ENCODE results near the gene SLC17A4.

SLC17A4 gene

GRCh38 chr6:25821341-25821740, 66.8 kb downstream of the SLC17A4 start:
- no peak for DNase-seq (ENCODE audit: low spot score)

- DNase-seq (ENCODE audit: low spot score), result no peak
Observed at GRCh38 chr6:25829375-25829774, 74.8 kb downstream of the SLC17A4 start.

GRCh38 chr6:25830458-25830857, 75.9 kb downstream of the SLC17A4 start:
- DNase-seq (ENCODE audit: low spot score), result no peak

All from COLO829 (cell line).